ENCODE data around the gene IGF2BP2.
"Not testable (repeated sequence)": the region's sequence is repeated elsewhere in the genome, so short reads cannot be mapped to it uniquely, and the experiment has no call there.

IGF2BP2 gene

GRCh38 chr3:185645596-185646381 is 179.1 kb downstream of the IGF2BP2 start:
- DNase-seq (ENCODE audit: low read depth in 2 of 2): no peak

GRCh38 chr3:185645191-185645590 is 179.7 kb downstream of the IGF2BP2 start:
- DNase-seq (ENCODE audit: low read depth in 2 of 2): not testable (repeated sequence)

GRCh38 chr3:185640308-185640707 is 184.5 kb downstream of the IGF2BP2 start:
- DNase-seq (ENCODE audit: low read depth in 2 of 2): no peak

- no peak for DNase-seq (ENCODE audit: low read depth in 2 of 2)
These were observed 185.1 kb downstream of the IGF2BP2 start for GRCh38 chr3:185639632-185640206.

- DNase-seq (ENCODE audit: low read depth in 2 of 2): not testable (repeated sequence)
These were observed 186.2 kb downstream of the IGF2BP2 start for GRCh38 chr3:185638651-185639050.

GRCh38 chr3:185637388-185637787 is 187.5 kb downstream of the IGF2BP2 start:
- no peak for DNase-seq (ENCODE audit: low read depth in 2 of 2)

GRCh38 chr3:185632996-185633395 is 191.8 kb downstream of the IGF2BP2 start:
- no peak for DNase-seq (ENCODE audit: low read depth in 2 of 2)

- no peak for DNase-seq (ENCODE audit: low read depth in 2 of 2)
These were observed 193.2 kb downstream of the IGF2BP2 start for GRCh38 chr3:185631508-185632206.

GRCh38 chr3:185631108-185631507 is 193.7 kb downstream of the IGF2BP2 start:
- DNase-seq (ENCODE audit: low read depth in 2 of 2): no peak

GRCh38 chr3:185630182-185630622 is 194.6 kb downstream of the IGF2BP2 start:
- no peak for DNase-seq (ENCODE audit: low read depth in 2 of 2)

GRCh38 chr3:185629554-185630181 is 195.2 kb downstream of the IGF2BP2 start:
- DNase-seq (ENCODE audit: low read depth in 2 of 2): no peak

GRCh38 chr3:185625784-185626183 is 199.1 kb downstream of the IGF2BP2 start:
- no peak for DNase-seq (ENCODE audit: low read depth in 2 of 2)

GRCh38 chr3:185623939-185624665 is 200.7 kb downstream of the IGF2BP2 start:
- no peak for DNase-seq (ENCODE audit: low read depth in 2 of 2)

GRCh38 chr3:185613016-185613415 is 211.8 kb downstream of the IGF2BP2 start:
- DNase-seq (ENCODE audit: low read depth in 2 of 2): no peak

GRCh38 chr3:185606196-185606595 is 218.6 kb downstream of the IGF2BP2 start:
- DNase-seq (ENCODE audit: low read depth in 2 of 2): no peak

GRCh38 chr3:185605566-185605965 is 219.3 kb downstream of the IGF2BP2 start:
- DNase-seq (ENCODE audit: low read depth in 2 of 2): no peak

GRCh38 chr3:185595526-185595925 is 229.3 kb downstream of the IGF2BP2 start:
- no peak for DNase-seq (ENCODE audit: low read depth in 2 of 2)

- DNase-seq (ENCODE audit: low read depth in 2 of 2): no peak
These were observed 230.8 kb downstream of the IGF2BP2 start for GRCh38 chr3:185594073-185594472.
